A549 (cell line): ENCODE measurements around the gene MYO1D.

Source experiments
- CEBPB ChIP-seq, 2 experiments: fragments of >200 bp in 1 of 2; sonication (Bioruptor Twin) in 1 of 2; formaldehyde crosslinking in 1 of 2; IDR thresholded peaks; 2 replicates each; pipeline ENCODE4 v1.6.1; 2012 to 2016
- CHD4 ChIP-seq: fragments of 200-600 bp; sonication (generic); IDR thresholded peaks from 2 replicates; pipeline ENCODE4 v1.6.1; 2016; ENCODE audit warnings: antibody characterized with exemption, mild to moderate bottlenecking, borderline replicate concordance
- EHMT2 ChIP-seq: fragments of 200-600 bp; sonication (generic); IDR thresholded peaks from 2 replicates; pipeline ENCODE4 v1.6.1; 2016; ENCODE audit warnings: antibody characterized with exemption, low read depth, mild to moderate bottlenecking, moderate library complexity
- EP300 ChIP-seq, 2 experiments: fragments of >200 bp; sonication (Bioruptor Twin); formaldehyde crosslinking; IDR thresholded peaks; 2 replicates in 1 of 2; 3 replicates in 1 of 2; pipeline ENCODE4 v1.6.1; 2016 to 2017
- ESRRA ChIP-seq: fragments of 150-350 bp; IDR thresholded peaks from 2 replicates; pipeline ENCODE4 v1.6.1; 2014; ENCODE audit warnings: mild to moderate bottlenecking, low read length, borderline replicate concordance
- POLR2A ChIP-seq: IDR thresholded peaks from 2 replicates; pipeline ENCODE4 v1.6.1; 2012; ENCODE audit warnings: mild to moderate bottlenecking, low read length
- RAD21 ChIP-seq, 2 experiments: fragments of >200 bp in 1 of 2; sonication (Bioruptor Twin) in 1 of 2; formaldehyde crosslinking in 1 of 2; IDR thresholded peaks in 1 of 2; conservative IDR thresholded peaks in 1 of 2; 2 replicates in 1 of 2; 3 replicates in 1 of 2; pipeline ENCODE4 v1.6.1; 2012 to 2018; ENCODE audit warnings: inconsistent platforms in 1 of 2
- RNF2 ChIP-seq: fragments of 200-600 bp; sonication (generic); IDR thresholded peaks from 2 replicates; pipeline ENCODE4 v1.6.1; 2016; ENCODE audit warnings: low read depth, mild to moderate bottlenecking, antibody characterized with exemption, moderate library complexity, borderline replicate concordance
- SREBF2 ChIP-seq: fragments of 450-650 bp; IDR thresholded peaks from 2 replicates; pipeline ENCODE4 v1.6.1; 2014; ENCODE audit warnings: mild to moderate bottlenecking, moderate library complexity
- TF ChIP-seq, protein P1 (sequence below): fragments of 200-600 bp; sonication (generic); IDR thresholded peaks from 2 replicates; pipeline ENCODE4 v1.6.1; 2016; ENCODE audit warnings: antibody characterized with exemption, mild to moderate bottlenecking, moderate library complexity
- TF ChIP-seq, protein P2 (sequence below): fragments of >200 bp; sonication (Bioruptor Twin); formaldehyde crosslinking; IDR thresholded peaks from 3 replicates; pipeline ENCODE4 v1.5.1; 2016

DNA sequence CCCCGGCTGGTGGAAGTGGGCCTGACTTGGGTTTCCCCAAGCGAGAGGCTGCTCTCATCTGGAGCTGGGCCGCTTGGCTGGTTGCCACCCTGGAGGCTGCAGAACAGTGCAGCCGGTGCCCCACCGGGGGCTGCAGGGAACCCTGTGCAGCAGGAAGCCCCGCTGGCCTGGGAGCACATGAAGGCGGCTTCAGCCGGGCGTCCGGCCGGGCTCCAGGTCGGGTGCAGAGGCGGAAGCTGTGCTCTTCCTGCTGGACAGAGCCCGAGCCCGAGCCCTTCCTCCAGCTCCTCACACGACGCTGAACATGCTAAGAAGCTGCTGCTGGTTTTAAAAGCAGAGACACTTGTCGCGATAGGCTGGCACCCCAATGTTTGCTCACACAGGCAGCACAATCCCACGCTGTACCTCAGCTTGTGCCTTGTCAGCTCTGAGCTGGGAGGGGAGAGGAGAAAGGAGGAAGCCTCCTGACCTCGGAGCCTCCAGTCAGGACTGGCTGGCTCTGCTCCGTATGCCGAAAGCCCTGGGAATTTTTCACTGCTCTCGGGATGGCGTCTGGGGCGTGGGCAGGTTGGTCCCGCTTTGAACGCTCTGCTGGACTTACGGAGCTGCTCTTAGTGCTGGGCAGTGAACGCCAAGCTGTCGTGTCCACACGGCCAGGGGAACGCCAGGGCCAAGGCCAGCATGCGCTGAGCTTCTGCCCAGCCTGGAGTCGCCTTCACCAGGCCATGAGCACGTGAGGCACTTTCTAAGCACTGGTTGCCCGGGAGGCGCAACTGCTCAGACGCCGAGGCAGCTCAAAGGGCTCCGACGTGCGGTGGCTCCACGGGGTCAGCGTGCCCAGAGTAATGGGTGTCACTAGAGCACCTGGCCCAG, 381.3 kb downstream of the MYO1D start:
- TF ChIP-seq EHMT2: no peak
- TF ChIP-seq RAD21 (conservative IDR thresholded peaks at IDR 0.05 in 1 of 2, IDR thresholded peaks at IDR 0.05 in 1 of 2): no peak
- TF ChIP-seq ESRRA: no peak
- TF ChIP-seq EP300 (IDR thresholded peaks at IDR 0.05): no peak
- TF ChIP-seq RNF2: no peak
- TF ChIP-seq, protein P1, sequence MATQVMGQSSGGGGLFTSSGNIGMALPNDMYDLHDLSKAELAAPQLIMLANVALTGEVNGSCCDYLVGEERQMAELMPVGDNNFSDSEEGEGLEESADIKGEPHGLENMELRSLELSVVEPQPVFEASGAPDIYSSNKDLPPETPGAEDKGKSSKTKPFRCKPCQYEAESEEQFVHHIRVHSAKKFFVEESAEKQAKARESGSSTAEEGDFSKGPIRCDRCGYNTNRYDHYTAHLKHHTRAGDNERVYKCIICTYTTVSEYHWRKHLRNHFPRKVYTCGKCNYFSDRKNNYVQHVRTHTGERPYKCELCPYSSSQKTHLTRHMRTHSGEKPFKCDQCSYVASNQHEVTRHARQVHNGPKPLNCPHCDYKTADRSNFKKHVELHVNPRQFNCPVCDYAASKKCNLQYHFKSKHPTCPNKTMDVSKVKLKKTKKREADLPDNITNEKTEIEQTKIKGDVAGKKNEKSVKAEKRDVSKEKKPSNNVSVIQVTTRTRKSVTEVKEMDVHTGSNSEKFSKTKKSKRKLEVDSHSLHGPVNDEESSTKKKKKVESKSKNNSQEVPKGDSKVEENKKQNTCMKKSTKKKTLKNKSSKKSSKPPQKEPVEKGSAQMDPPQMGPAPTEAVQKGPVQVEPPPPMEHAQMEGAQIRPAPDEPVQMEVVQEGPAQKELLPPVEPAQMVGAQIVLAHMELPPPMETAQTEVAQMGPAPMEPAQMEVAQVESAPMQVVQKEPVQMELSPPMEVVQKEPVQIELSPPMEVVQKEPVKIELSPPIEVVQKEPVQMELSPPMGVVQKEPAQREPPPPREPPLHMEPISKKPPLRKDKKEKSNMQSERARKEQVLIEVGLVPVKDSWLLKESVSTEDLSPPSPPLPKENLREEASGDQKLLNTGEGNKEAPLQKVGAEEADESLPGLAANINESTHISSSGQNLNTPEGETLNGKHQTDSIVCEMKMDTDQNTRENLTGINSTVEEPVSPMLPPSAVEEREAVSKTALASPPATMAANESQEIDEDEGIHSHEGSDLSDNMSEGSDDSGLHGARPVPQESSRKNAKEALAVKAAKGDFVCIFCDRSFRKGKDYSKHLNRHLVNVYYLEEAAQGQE: no peak
- no peak for TF ChIP-seq SREBF2
- TF ChIP-seq CHD4: no peak
- no peak for TF ChIP-seq POLR2A
- TF ChIP-seq CEBPB (IDR thresholded peaks at IDR 0.05): no peak
- TF ChIP-seq, protein P2, sequence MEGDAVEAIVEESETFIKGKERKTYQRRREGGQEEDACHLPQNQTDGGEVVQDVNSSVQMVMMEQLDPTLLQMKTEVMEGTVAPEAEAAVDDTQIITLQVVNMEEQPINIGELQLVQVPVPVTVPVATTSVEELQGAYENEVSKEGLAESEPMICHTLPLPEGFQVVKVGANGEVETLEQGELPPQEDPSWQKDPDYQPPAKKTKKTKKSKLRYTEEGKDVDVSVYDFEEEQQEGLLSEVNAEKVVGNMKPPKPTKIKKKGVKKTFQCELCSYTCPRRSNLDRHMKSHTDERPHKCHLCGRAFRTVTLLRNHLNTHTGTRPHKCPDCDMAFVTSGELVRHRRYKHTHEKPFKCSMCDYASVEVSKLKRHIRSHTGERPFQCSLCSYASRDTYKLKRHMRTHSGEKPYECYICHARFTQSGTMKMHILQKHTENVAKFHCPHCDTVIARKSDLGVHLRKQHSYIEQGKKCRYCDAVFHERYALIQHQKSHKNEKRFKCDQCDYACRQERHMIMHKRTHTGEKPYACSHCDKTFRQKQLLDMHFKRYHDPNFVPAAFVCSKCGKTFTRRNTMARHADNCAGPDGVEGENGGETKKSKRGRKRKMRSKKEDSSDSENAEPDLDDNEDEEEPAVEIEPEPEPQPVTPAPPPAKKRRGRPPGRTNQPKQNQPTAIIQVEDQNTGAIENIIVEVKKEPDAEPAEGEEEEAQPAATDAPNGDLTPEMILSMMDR: no peak
